Hippocampal formation (tissue), 2 donors: Measurements from ENCODE around the gene GLIPR1L2.
"Not testable (repeated sequence)": the region's sequence is repeated elsewhere in the genome, so short reads cannot be mapped to it uniquely, and the experiment has no call there.

Experiments used
- DNase-seq, 2 donors: peaks; one replicate each; lab custom pipeline; 2025; lab: John Stamatoyannopoulos, UW

GLIPR1L2 gene

GRCh38 chr12:75437564-75437963 lies 46.7 kb downstream of the GLIPR1L2 start:
- no peak for DNase-seq

GRCh38 chr12:75438059-75438754 lies 47.3 kb downstream of the GLIPR1L2 start:
- no peak for DNase-seq

GRCh38 chr12:75439048-75439447 lies 48.2 kb downstream of the GLIPR1L2 start:
- no peak for DNase-seq

- no peak for DNase-seq
These were observed 49.0 kb downstream of the GLIPR1L2 start for GRCh38 chr12:75439930-75440329.

GRCh38 chr12:75441687-75442449 lies 51.0 kb downstream of the GLIPR1L2 start:
- DNase-seq: not testable (repeated sequence)

- DNase-seq: not testable (repeated sequence)
These were observed 51.6 kb downstream of the GLIPR1L2 start for GRCh38 chr12:75442454-75442853.

- DNase-seq: no peak
These were observed 52.8 kb downstream of the GLIPR1L2 start for GRCh38 chr12:75443709-75444108.

- no peak for DNase-seq
These were observed 53.7 kb downstream of the GLIPR1L2 start for GRCh38 chr12:75444429-75445136.

GRCh38 chr12:75445137-75445507 lies 54.2 kb downstream of the GLIPR1L2 start:
- not testable (repeated sequence) for DNase-seq

- DNase-seq: no peak
These were observed 56.0 kb downstream of the GLIPR1L2 start for GRCh38 chr12:75446857-75447256.

GRCh38 chr12:75447691-75448393 lies 57.0 kb downstream of the GLIPR1L2 start:
- DNase-seq: no peak

GRCh38 chr12:75452675-75453330 lies 61.9 kb downstream of the GLIPR1L2 start:
- DNase-seq: no peak

- DNase-seq: no peak
These were observed 65.0 kb downstream of the GLIPR1L2 start for GRCh38 chr12:75455839-75456238.

- DNase-seq: no peak
These were observed 66.3 kb downstream of the GLIPR1L2 start for GRCh38 chr12:75457191-75457590.

GRCh38 chr12:75457866-75458265 lies 67.0 kb downstream of the GLIPR1L2 start:
- DNase-seq: not testable (repeated sequence)

- DNase-seq: no peak
These were observed 68.9 kb downstream of the GLIPR1L2 start for GRCh38 chr12:75459755-75460154.

GRCh38 chr12:75460204-75460603 lies 69.3 kb downstream of the GLIPR1L2 start:
- no peak for DNase-seq

GRCh38 chr12:75471902-75472890 lies 81.3 kb downstream of the GLIPR1L2 start:
- peak in 1 of 2 donors; percentile 9 for DNase-seq

- no peak for DNase-seq
These were observed 83.2 kb downstream of the GLIPR1L2 start for GRCh38 chr12:75474116-75474515.

- no peak for DNase-seq
These were observed 85.2 kb downstream of the GLIPR1L2 start for GRCh38 chr12:75476071-75476470.
